ENCODE results near the gene CD69.
"Not testable (repeated sequence)": the region's sequence is repeated elsewhere in the genome, so short reads cannot be mapped to it uniquely, and the experiment has no call there.

The CD69 gene

GRCh38 chr12:9718968-9719367 is 41.7 kb downstream of the CD69 start:
- no peak for DNase-seq (ENCODE audit: low spot score)

DNA sequence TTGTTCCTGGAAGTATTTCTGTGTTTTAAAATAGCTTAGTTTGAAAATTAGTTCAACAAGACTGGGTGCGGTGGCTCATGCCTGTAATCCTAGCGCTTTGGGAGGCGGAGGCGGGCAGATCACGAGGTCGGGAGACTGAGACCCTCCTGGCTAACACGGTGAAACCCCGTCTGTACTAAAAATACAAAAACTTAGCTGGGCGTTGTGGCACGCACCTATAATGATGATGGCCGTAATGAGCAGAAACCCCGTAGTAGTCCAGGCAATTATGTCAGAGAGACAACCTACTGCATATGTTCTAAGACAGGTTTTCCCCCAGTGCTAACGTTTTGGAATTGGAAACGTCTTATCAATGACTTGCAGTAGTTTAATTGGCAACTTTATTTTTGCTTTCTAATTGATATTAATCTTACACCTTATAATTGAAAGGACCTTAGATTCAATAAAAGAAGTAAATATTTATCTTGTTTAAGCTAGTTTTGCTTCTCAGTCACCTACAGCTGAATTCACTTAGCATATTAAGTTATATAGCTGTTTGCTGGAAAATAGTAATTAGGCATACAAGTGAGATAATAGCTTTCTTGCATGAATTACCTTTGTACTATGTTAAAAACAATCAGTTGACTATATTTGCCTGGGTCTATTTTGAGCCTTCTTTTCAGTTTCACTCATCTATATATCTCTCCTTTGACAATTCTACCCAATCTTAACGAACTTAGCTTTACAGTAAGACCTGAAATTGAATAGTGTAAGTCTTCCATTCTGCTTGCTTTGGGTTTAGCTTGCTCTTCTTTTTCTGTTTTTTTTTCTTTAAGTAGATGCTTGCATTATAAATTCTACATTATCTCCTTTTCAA is 43.4 kb downstream of the CD69 start:
- no peak for DNase-seq (ENCODE audit: low spot score)

DNA sequence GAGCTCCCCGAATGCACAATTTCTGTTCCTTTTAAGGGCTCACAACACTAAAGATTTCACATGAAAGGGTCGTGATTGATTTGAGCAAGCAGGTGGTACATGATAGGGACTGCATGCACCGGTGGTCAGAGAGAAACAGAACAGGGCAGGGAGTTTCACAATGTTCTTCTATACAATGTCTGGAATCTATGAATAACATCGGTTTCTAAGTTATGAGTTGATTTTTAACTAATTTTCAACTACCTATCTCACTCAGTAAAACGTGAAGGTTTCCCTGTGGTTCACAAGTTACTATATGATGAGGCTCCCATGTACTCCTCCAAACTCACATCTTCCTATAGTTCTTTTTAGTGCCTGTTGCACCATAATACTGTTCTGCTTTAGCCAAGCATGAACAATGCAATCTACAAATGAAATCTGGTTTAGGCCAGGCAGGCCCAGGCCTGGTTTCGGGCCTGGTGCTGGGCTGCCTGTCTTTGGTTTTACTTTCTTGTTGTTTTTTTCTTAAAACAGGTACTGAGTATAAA is 47.6 kb downstream of the CD69 start:
- not testable (repeated sequence) for DNase-seq (ENCODE audit: low spot score)

GRCh38 chr12:9711664-9712063 is 49.0 kb downstream of the CD69 start:
- no peak for DNase-seq (ENCODE audit: low spot score)

- no peak for DNase-seq (ENCODE audit: low spot score)
Observed at GRCh38 chr12:9710584-9711375, 49.9 kb downstream of the CD69 start.

GRCh38 chr12:9708853-9709252 is 51.8 kb downstream of the CD69 start:
- no peak for DNase-seq (ENCODE audit: low spot score)

- peak; percentile 82 for DNase-seq (ENCODE audit: low spot score)
Observed at GRCh38 chr12:9707864-9708808, 52.6 kb downstream of the CD69 start.

DNA sequence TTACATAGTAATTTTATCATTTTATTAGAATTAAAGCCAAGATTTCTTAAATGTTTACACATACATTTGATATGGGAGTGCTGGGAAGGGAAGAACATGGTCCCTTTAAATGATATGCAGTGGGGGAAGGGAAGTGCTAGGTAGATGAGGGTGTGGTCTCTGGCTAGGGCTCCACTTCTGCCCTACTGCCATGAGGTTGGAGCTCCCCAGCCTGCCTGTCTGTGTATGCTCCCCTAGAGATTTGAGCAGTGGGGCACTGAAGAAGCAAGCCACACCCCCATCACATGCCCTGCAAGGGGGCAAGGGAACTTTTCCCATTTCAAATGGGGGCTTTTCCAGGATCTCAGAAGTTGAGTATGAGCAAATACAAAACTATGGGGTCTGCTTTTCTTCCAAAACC is 53.3 kb downstream of the CD69 start:
- DNase-seq (ENCODE audit: low spot score) = no peak

DNA sequence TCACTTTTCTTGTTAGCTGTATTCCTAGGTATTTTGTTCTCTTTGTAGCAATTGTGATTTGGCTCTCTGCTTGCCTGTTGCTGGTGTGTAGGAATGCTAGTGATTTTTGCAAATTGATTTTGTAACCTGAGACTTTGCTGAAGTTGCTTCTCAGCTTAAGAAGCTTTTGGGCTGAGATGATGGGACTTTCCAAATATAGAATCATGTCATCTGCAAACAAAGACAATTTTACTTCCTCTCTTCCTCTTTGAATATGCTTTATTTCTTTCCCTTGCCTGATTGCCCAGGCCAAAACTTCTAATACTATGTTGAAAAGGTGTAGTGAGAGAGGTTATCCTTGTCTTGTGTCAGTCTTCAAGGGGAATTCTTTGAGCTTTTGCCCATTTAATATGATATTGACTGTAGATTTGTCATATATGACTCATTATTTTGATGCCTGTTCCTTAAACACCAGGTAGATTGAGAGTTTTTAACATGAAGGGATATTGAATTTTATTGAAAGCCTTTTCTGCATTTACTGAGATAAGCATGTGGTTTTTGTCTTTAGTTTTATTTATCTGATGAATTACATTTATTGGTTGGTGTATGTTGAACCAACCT is 54.5 kb downstream of the CD69 start:
- DNase-seq (ENCODE audit: low spot score) = no peak

GRCh38 chr12:9704561-9704960 is 56.1 kb downstream of the CD69 start:
- DNase-seq (ENCODE audit: low spot score) = not testable (repeated sequence)

Measured in CD4-positive, alpha-beta T cell treated with Interleukin-2 at 100 ng/mL for 4 hours (primary cell).